Measurements from ENCODE around the gene SCIMP.

- TF ChIP-seq CTCF (optimal IDR thresholded peaks at IDR 0.05 in 1 of 3, IDR thresholded peaks at IDR 0.05 in 1 of 3, conservative IDR thresholded peaks at IDR 0.05 in 1 of 3; ENCODE audit: extremely low read depth in 1 of 3, insufficient read depth in 2 of 3, low read length in 3 of 3) (no peak), EZH2 (IDR thresholded peaks at IDR 0.05; ENCODE audit: low read length) (no peak)
These were observed 34.7 kb upstream of the SCIMP start for GRCh38 chr17:5269241-5269960.
